Mesenchymal stem cell (in vitro differentiated cells and primary cell): ENCODE data around the gene C1orf116.

Source experiments
- DNase-seq: peaks from one replicate; pipeline ENCODE4 v3.0.0-alpha.2; 2013
- H2AFZ ChIP-seq: one replicate; pipeline ENCODE4 v1.6.1; 2013; ENCODE audit warnings: low read depth, mild to moderate bottlenecking, control low read depth, inconsistent platforms, low read length, moderate library complexity
- H2AK5ac ChIP-seq: 2 replicates; pipeline ENCODE4 v1.6.1; 2013; ENCODE audit warnings: low read length, moderate library complexity, mild to moderate bottlenecking, inconsistent platforms; ENCODE audit not compliant: severe bottlenecking
- H2BK120ac ChIP-seq: one replicate; pipeline ENCODE4 v1.6.1; 2013; ENCODE audit warnings: low read depth, mild to moderate bottlenecking, inconsistent platforms, low read length, moderate library complexity
- H2BK12ac ChIP-seq, 2 experiments: one replicate each; pipeline ENCODE4 v1.6.1; 2013; ENCODE audit warnings: inconsistent platforms in 2 of 2, low read length in 2 of 2, mild to moderate bottlenecking in 2 of 2, moderate library complexity in 2 of 2, control low read depth in 1 of 2
- H2BK15ac ChIP-seq: one replicate; pipeline ENCODE4 v1.6.1; 2013; ENCODE audit warnings: mild to moderate bottlenecking, low read depth, inconsistent platforms; ENCODE audit not compliant: poor library complexity, severe bottlenecking
- H2BK5ac ChIP-seq: 2 replicates; pipeline ENCODE4 v1.6.1; 2013; ENCODE audit warnings: low read depth, mild to moderate bottlenecking, low read length, control low read depth, inconsistent platforms; ENCODE audit not compliant: poor library complexity, severe bottlenecking
- H3K14ac ChIP-seq, 2 experiments: one replicate each; pipeline ENCODE4 v1.6.1; 2013; ENCODE audit warnings: inconsistent platforms in 2 of 2, low read length in 2 of 2, control low read depth in 1 of 2, mild to moderate bottlenecking in 1 of 2, moderate library complexity in 1 of 2
- H3K18ac ChIP-seq, 2 experiments: one replicate each; pipeline ENCODE4 v1.6.1; 2013; ENCODE audit warnings: inconsistent platforms in 2 of 2, low read length in 2 of 2, control low read depth in 1 of 2, low read depth in 1 of 2, mild to moderate bottlenecking in 1 of 2
- H3K23ac ChIP-seq, 2 experiments: one replicate each; pipeline ENCODE4 v1.6.1; 2013; ENCODE audit warnings: inconsistent platforms in 2 of 2, low read length in 2 of 2, mild to moderate bottlenecking in 2 of 2, moderate library complexity in 2 of 2, control low read depth in 1 of 2
- H3K27ac ChIP-seq: 2 replicates; pipeline ENCODE4 v1.5.1; 2013; ENCODE audit warnings: mild to moderate bottlenecking, moderate library complexity, low read length, control low read depth, inconsistent platforms; ENCODE audit not compliant: poor library complexity, severe bottlenecking
- H3K27me3 ChIP-seq, 2 experiments: 2 replicates each; pipeline versions ENCODE4 v1.6.1 to v1.7.0; 2013; ENCODE audit warnings: low read length in 2 of 2, mild to moderate bottlenecking in 2 of 2, moderate library complexity in 2 of 2, control low read depth in 1 of 2, inconsistent platforms in 1 of 2; ENCODE audit not compliant: control insufficient read depth in 1 of 2, insufficient read depth in 1 of 2
- H3K36me3 ChIP-seq, 2 experiments: 2 replicates each; pipeline versions ENCODE4 v1.6.1 to v1.7.0; 2013; ENCODE audit warnings: low read length in 2 of 2, control low read depth in 1 of 2, inconsistent platforms in 1 of 2, low read depth in 1 of 2, mild to moderate bottlenecking in 1 of 2; ENCODE audit not compliant: insufficient read depth in 2 of 2, control insufficient read depth in 1 of 2
- H3K4ac ChIP-seq, 2 experiments: one replicate each; pipeline ENCODE4 v1.6.1; 2013; ENCODE audit warnings: inconsistent platforms in 2 of 2, low read length in 2 of 2, mild to moderate bottlenecking in 2 of 2, moderate library complexity in 2 of 2, control low read depth in 1 of 2, low read depth in 1 of 2
- H3K4me1 ChIP-seq: 2 replicates; pipeline ENCODE4 v1.6.1; 2013; ENCODE audit warnings: low read depth, low read length, control low read depth; ENCODE audit not compliant: control insufficient read depth, insufficient read depth
- H3K4me2 ChIP-seq: 2 replicates; pipeline ENCODE4 v1.6.1; 2013; ENCODE audit warnings: low read length, mild to moderate bottlenecking, inconsistent platforms; ENCODE audit not compliant: poor library complexity, severe bottlenecking
- H3K4me3 ChIP-seq, 2 experiments: 2 replicates each; pipeline versions ENCODE4 v1.5.1 to v1.7.0; 2013; ENCODE audit warnings: low read length in 2 of 2, mild to moderate bottlenecking in 2 of 2, control low read depth in 1 of 2, low read depth in 1 of 2; ENCODE audit not compliant: insufficient read depth in 1 of 2
- H3K79me1 ChIP-seq: replicated peaks from 2 replicates; pipeline ENCODE4 v1.6.1; 2013; ENCODE audit warnings: mild to moderate bottlenecking, control low read depth, low read length, inconsistent platforms; ENCODE audit not compliant: poor library complexity, severe bottlenecking
- H3K9ac ChIP-seq: 2 replicates; pipeline ENCODE4 v1.7.0; 2013; ENCODE audit warnings: mild to moderate bottlenecking, low read length, moderate library complexity
- H3K9me3 ChIP-seq: 2 replicates; pipeline ENCODE4 v1.7.0; 2013; ENCODE audit warnings: mild to moderate bottlenecking, low read length; ENCODE audit not compliant: control insufficient read depth
- H4K8ac ChIP-seq: one replicate; pipeline ENCODE4 v1.6.1; 2013; ENCODE audit warnings: inconsistent platforms, mild to moderate bottlenecking, low read length, moderate library complexity
- H4K91ac ChIP-seq: one replicate; pipeline ENCODE4 v1.6.1; 2013; ENCODE audit warnings: mild to moderate bottlenecking, low read length, inconsistent platforms
- WGBS: methylation state at CpG from one replicate; pipeline ENCODE4 v1.1.7; 2013; ENCODE audit warnings: mixed read lengths; 5-methylcytosine and 5-hydroxymethylcytosine counted together

C1orf116 gene

DNA sequence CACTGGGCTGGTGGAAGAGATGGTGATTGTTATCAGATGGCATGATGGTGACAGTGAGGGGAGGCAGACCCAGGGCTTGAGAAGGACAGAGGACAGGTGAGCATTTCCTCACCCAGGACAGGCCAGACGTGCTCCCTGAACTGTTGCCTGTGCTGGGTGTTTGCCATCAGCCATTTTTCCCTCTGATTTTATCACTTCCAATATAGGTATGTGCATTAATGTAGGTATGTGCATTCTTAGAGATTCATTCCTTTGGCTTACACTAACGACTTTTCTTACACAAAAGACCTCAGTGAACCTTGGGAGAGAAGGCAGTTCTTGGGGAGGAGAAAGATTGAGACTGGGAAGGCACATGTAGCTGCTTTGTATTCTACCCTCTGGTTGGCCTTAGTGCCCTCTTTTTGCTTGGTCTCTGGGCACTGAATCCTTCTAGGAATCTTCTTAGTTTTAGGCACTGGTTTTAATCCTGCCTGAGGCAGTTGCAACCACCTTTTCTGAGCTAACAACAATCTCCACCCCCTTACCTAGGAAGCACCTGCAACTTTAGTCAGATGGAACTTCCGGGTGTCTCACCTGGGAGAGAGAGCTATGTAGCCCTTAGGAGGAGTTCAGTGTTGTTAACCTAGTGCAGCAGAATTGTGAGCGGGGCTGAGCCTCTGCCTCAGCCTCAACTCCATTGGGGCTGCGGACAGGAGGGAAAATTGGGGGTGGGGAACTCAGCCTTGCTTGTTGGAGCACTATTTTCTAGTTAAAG, 30.9 kb downstream of the C1orf116 start:
- Histone ChIP-seq H3K23ac (no peak overlapping the region), H4K8ac (no peak overlapping the region), H3K9ac (no peak overlapping the region), H3K4me2 (no peak overlapping the region), H3K9me3 (no peaks in the 10 kb centered on the region), H3K4ac (no peak overlapping the region), H2BK5ac (no peak overlapping the region), H3K4me1 (peaks cover 2% of the 10 kb centered on the region), H3K14ac (no peak overlapping the region), H3K79me1 (no peaks in the 10 kb centered on the region), H3K36me3 (no peaks in the 10 kb centered on the region), H2BK15ac (no peak overlapping the region), H2AFZ (no peak overlapping the region), H3K27ac (no peak overlapping the region), H4K91ac (no peak overlapping the region), H3K27me3 (peaks cover 0 to 10% of the 10 kb centered on the region in 2 experiments), H3K18ac (no peak overlapping the region), H2BK12ac (no peak overlapping the region), H2AK5ac (no peak overlapping the region), H3K4me3 (no peak overlapping the region), H2BK120ac (no peak overlapping the region)
- no peak for DNase-seq
- 88% methylated on average over 3 of the region's 5 CpGs for WGBS

DNA sequence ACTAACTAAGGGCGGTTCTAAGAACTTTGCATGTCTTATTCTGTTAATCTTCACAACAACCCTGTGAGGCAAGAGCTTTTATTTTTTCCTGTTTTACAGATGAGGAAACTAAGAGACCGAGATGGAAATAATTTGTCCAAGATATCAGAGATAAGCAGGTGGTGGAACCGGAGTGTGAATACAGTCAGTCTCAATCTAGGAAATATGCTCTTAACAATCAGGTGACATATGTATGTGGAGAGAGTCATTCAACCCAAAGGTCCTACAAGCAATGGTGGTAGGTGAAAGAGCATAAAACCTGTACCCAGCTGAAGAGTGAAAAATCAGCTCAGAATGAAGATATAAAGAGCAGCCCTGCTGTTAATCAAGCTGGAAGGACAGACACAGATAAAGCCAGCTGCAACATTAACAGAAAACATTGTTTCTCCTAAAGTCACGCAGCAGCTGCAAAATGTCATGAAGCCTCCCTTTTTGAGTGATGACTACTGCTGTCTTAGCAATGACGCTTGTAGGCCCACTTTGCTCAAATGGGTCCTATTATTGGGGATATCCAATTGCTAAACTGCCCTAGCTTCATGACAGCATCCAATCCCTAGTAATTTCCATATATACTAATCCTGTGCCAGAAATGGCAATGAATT, 31.8 kb downstream of the C1orf116 start:
- H3K4me1 ChIP-seq = peaks cover 2% of the 10 kb centered on the region

DNA sequence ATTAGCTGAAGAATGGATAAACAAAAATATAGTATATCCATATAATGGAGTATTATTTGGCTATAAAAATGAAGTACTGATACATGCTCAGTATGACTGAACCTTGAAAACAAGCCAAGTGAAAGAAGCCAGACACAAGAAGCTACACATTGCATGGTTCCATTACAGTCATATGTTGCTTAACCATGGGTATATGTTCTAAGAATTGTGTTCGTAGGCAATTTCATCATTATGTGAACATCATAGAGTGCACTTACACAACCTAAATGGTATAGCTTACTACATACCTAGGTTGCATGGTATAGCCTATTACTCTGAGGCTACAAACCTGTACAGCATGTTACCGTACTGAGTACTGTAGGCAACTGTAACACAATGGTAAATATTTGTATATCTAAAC, 33.7 kb downstream of the C1orf116 start:
- H3K18ac ChIP-seq = no peak overlapping the region
- no peak overlapping the region for H3K4me3 ChIP-seq
- H4K91ac ChIP-seq = no peak overlapping the region
- H3K27ac ChIP-seq = no peak overlapping the region
- no peak overlapping the region for H2BK5ac ChIP-seq
- no peak overlapping the region for H3K14ac ChIP-seq
- no peak for DNase-seq
- no peak overlapping the region for H3K23ac ChIP-seq
- no peak overlapping the region for H2BK120ac ChIP-seq
- no peak overlapping the region for H2AK5ac ChIP-seq
- H3K79me1 ChIP-seq = no peaks in the 10 kb centered on the region
- no peak overlapping the region for H4K8ac ChIP-seq
- H3K36me3 ChIP-seq = no peaks in the 10 kb centered on the region
- peaks cover 0 to 10% of the 10 kb centered on the region in 2 experiments for H3K27me3 ChIP-seq
- H3K4me2 ChIP-seq = no peak overlapping the region
- no CpG with 5 or more reads among the region's 2 CpGs for WGBS
- no peak overlapping the region for H3K4ac ChIP-seq
- H3K4me1 ChIP-seq = peaks cover 2% of the 10 kb centered on the region
- no peak overlapping the region for H2BK12ac ChIP-seq
- no peak overlapping the region for H2AFZ ChIP-seq
- no peak overlapping the region for H3K9ac ChIP-seq
- H3K9me3 ChIP-seq = no peaks in the 10 kb centered on the region
- H2BK15ac ChIP-seq = no peak overlapping the region

More for the DNA sequence above, 31.8 kb downstream of the C1orf116 start:
- H2BK5ac ChIP-seq = no peak overlapping the region
- no peak overlapping the region for H2AK5ac ChIP-seq
- H2AFZ ChIP-seq = no peak overlapping the region
- no peaks in the 10 kb centered on the region for H3K79me1 ChIP-seq
- no peak overlapping the region for H3K27ac ChIP-seq
- no peak for DNase-seq
- H3K27me3 ChIP-seq = peaks cover 0 to 10% of the 10 kb centered on the region in 2 experiments
- 96% methylated on average over 5 of the region's 5 CpGs for WGBS
- H2BK15ac ChIP-seq = no peak overlapping the region
- no peak overlapping the region for H3K23ac ChIP-seq
- H2BK120ac ChIP-seq = no peak overlapping the region
- H3K36me3 ChIP-seq = no peaks in the 10 kb centered on the region
- no peak overlapping the region for H4K8ac ChIP-seq
- H4K91ac ChIP-seq = no peak overlapping the region
- no peak overlapping the region for H3K4me3 ChIP-seq
- H3K9ac ChIP-seq = no peak overlapping the region
- no peak overlapping the region for H2BK12ac ChIP-seq
- H3K4me2 ChIP-seq = no peak overlapping the region
- no peaks in the 10 kb centered on the region for H3K9me3 ChIP-seq
- no peak overlapping the region for H3K18ac ChIP-seq
- H3K14ac ChIP-seq = no peak overlapping the region
- no peak overlapping the region for H3K4ac ChIP-seq

DNA sequence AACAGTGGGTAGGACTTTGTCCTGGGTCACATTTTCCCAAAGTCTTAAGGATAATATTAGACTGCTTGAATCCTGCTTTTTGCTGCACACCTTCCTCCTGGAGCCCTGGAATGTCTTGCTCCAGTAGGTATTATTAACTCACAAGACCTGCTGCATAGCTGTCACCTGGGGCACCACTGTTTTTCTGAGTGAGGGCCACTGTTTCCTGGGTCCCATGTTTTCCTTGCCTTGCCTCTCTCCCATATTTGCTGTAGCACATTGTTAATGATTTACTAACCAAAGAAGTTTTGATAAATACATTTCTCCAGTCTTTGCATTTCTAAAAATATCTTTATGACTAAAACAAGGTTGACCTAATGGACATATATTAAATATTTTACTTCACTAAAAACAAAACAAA, 39.8 kb downstream of the C1orf116 start:
- Histone ChIP-seq H3K27me3 (peaks cover 11 to 31% of the 10 kb centered on the region in 2 experiments), H3K18ac (no peak overlapping the region), H2AK5ac (no peak overlapping the region), H3K27ac (no peak overlapping the region), H3K79me1 (no peaks in the 10 kb centered on the region), H4K8ac (no peak overlapping the region), H2BK15ac (no peak overlapping the region), H3K4me1 (peaks cover 3% of the 10 kb centered on the region), H3K4ac (no peak overlapping the region), H2AFZ (no peak overlapping the region), H3K14ac (no peak overlapping the region), H3K4me3 (no peak overlapping the region), H3K9me3 (no peaks in the 10 kb centered on the region), H4K91ac (no peak overlapping the region), H2BK120ac (no peak overlapping the region), H3K9ac (no peak overlapping the region), H2BK5ac (no peak overlapping the region), H2BK12ac (no peak overlapping the region), H3K23ac (no peak overlapping the region), H3K4me2 (no peak overlapping the region), H3K36me3 (no peaks in the 10 kb centered on the region)
- DNase-seq = no peak
